DMS 273 (cell line): ENCODE data around the gene PRSS8.
"Not testable (repeated sequence)": the region's sequence is repeated elsewhere in the genome, so short reads cannot be mapped to it uniquely, and the experiment has no call there.

Experiments used
- DNase-seq: peaks from one replicate; lab custom pipeline; 2025; ENCODE audit not compliant: unreplicated experiment; lab: John Stamatoyannopoulos, UW

The PRSS8 gene

GRCh38 chr16:31135535-31136286 is at the start of gene PRSS8:
TSS of gene PRSS8 (minus strand) at chr16:31135727. CDS start at chr16:31135498, 229 bp downstream.
- no peak for DNase-seq

GRCh38 chr16:31184888-31185287 is 49.4 kb upstream of the PRSS8 start:
- DNase-seq = no peak

- DNase-seq = no peak
Measured at GRCh38 chr16:31183432-31184428, 48.2 kb upstream of the PRSS8 start.

- no peak for DNase-seq
Measured at GRCh38 chr16:31182391-31182790, 46.9 kb upstream of the PRSS8 start.

- no peak for DNase-seq
Measured at GRCh38 chr16:31181102-31181830, 45.7 kb upstream of the PRSS8 start.

GRCh38 chr16:31179747-31180459 is 44.4 kb upstream of the PRSS8 start, which contains the start of gene FUS:
TSS of gene FUS (plus strand) at chr16:31180139. CDS start at chr16:31180215, 76 bp downstream.
- peak; percentile 94 for DNase-seq

GRCh38 chr16:31179219-31179746 is 43.8 kb upstream of the PRSS8 start:
- no peak for DNase-seq

- DNase-seq = no peak
Measured at GRCh38 chr16:31177136-31177535, 41.6 kb upstream of the PRSS8 start.

- not testable (repeated sequence) for DNase-seq
Measured at GRCh38 chr16:31170048-31170447, 34.5 kb upstream of the PRSS8 start.

- no peak for DNase-seq
Measured at GRCh38 chr16:31168848-31169247, 33.3 kb upstream of the PRSS8 start.

GRCh38 chr16:31167315-31167714 is 31.8 kb upstream of the PRSS8 start:
- no peak for DNase-seq

GRCh38 chr16:31157136-31157535 is 21.6 kb upstream of the PRSS8 start:
- no peak for DNase-seq

- not testable (repeated sequence) for DNase-seq
Measured at GRCh38 chr16:31150976-31151375, 15.4 kb upstream of the PRSS8 start.

GRCh38 chr16:31149894-31150890 is 14.7 kb upstream of the PRSS8 start, which contains the start of gene PRSS36:
TSS of gene PRSS36 (minus strand) at chr16:31150066. CDS start at chr16:31150035, 31 bp downstream.
- DNase-seq = no peak

- DNase-seq = no peak
Measured at GRCh38 chr16:31149332-31149731, 13.8 kb upstream of the PRSS8 start.

GRCh38 chr16:31148896-31149295 is 13.4 kb upstream of the PRSS8 start:
- DNase-seq = no peak

- DNase-seq = no peak
Measured at GRCh38 chr16:31148281-31148728, 12.8 kb upstream of the PRSS8 start.

GRCh38 chr16:31147574-31147973 is 12.0 kb upstream of the PRSS8 start:
- no peak for DNase-seq
